Activated T-helper 17 cell treated with anti-CD3 and anti-CD28 coated beads, Interleukin-2, amount 50 U/mL, for 72 hours (primary cell): ENCODE data around the gene TMSB4X. TPM values are rescaled to one million over a fixed set of nuclear protein-coding genes. Genes with fewer than 3 reads are reported as not detected.
"Not testable (repeated sequence)": the region's sequence is repeated elsewhere in the genome, so short reads cannot be mapped to it uniquely, and the experiment has no call there.

ENCODE experiments used
- ATAC-seq: fragments of 150-1000 bp; cut with Tn5 transposase; replicated peaks from 2 replicates; pipeline ENCODE4 v1.10.0; 2021; ENCODE audit warnings: mild to moderate bottlenecking, moderate library complexity
- H3K27ac Mint-ChIP-seq: one replicate; pipeline ENCODE4 v1.8.0; 2022; ENCODE audit warnings: mixed read lengths
- H3K27me3 Mint-ChIP-seq: one replicate; pipeline ENCODE4 v1.8.0; 2022; ENCODE audit warnings: mixed read lengths
- H3K36me3 Mint-ChIP-seq: one replicate; pipeline ENCODE4 v1.8.0; 2022; ENCODE audit warnings: low read depth, mild to moderate bottlenecking, mixed read lengths
- H3K4me1 Mint-ChIP-seq: one replicate; pipeline ENCODE4 v1.8.0; 2022; ENCODE audit warnings: mixed read lengths
- H3K4me3 Mint-ChIP-seq: one replicate; pipeline ENCODE4 v1.8.0; 2022; ENCODE audit warnings: mild to moderate bottlenecking, mixed read lengths
- H3K9me3 Mint-ChIP-seq: one replicate; pipeline ENCODE4 v1.8.0; 2022; ENCODE audit warnings: mixed read lengths
- total RNA-seq, 2 donors: library from RNA; stranded (reverse); gene quantifications; one replicate each; pipeline ENCODE4 v1.2.3, GENCODE V29; 2022

TMSB4X gene
- total RNA-seq = 1,000 to 10,000 TPM; 6,631 to 7,873 TPM

DNA sequence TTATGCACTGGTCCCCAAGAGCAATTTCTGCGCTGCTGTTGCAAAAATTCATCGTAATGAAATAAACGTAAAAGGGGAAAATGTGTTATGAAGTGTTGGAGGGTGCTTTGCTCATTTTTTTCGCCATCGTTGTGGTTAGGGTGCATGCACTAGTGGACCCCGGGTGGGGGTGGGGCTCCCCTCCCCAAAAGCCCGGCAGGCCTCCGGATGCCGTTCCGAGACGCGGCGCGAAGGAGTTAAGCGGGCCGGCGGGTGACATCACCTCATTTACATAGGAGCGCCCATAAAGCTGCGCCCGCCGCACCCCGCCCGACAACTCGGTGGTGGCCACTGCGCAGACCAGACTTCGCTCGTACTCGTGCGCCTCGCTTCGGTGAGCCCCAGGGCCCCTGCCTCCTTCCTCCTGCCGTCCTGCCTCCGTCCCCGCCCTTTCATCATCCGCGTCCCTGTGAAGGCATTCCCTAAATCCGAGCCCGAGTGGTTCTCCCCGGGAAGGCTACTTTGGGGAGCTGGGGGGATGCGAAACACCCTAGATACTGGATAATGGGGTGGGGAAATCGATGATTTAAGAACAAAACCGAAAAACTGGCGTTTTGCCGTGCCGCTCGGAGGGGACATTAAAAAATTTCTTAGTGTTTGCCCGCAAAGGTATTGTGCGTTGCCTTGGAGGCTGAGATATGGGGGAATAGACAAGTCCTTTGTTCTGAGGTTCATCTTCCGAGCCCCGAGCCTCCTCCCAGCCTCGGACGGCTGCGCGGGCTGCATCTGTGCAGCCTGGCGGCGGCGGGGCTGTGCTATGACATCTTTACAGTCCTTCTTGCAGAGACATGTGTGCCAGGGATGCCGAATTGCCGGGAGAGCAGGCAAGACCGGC lies at the start of gene TMSB4X:
Gene TMSB4X (plus strand): TSS at position 315 of the 874 bp plus-strand sequence.
- H3K36me3 Mint-ChIP-seq = peaks cover 78% of the 10 kb centered on the region
- peak; percentile 59 for ATAC-seq

DNA sequence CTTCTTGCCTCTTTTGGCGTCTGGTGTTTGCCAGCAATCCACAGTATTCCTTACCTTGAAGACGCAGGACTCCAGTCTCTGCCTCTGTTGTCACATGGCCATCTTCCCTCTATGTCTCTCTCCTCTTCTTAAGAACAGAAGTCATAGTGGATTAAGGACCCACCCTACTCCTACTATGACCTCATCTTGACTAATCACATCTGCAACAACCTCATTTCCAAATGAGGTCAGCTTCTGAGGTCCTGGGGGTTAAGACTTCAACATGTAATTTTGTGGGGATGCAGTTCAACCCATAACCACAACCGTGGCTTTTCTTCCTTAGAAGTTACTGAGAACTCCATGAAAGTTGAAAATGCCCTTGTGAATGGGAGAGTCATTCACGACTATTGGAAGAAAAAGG lies 45.2 kb upstream of the TMSB4X start:
- Mint-ChIP-seq H3K4me3 (no peak overlapping the region), H3K4me1 (no peaks in the 10 kb centered on the region), H3K27me3 (no peaks in the 10 kb centered on the region), H3K36me3 (no peaks in the 10 kb centered on the region), H3K27ac (no peak overlapping the region), H3K9me3 (no peaks in the 10 kb centered on the region)
- ATAC-seq = peak; percentile 65

More for the DNA sequence above, at the start of gene TMSB4X:
- Mint-ChIP-seq H3K4me3 (peak within 1 kb of the TSS; percentile 98), H3K4me1 (peaks cover 6% of the 10 kb centered on the region), H3K27ac (peak within 1 kb of the TSS; percentile 96), H3K9me3 (no peaks in the 10 kb centered on the region), H3K27me3 (no peaks in the 10 kb centered on the region)

DNA sequence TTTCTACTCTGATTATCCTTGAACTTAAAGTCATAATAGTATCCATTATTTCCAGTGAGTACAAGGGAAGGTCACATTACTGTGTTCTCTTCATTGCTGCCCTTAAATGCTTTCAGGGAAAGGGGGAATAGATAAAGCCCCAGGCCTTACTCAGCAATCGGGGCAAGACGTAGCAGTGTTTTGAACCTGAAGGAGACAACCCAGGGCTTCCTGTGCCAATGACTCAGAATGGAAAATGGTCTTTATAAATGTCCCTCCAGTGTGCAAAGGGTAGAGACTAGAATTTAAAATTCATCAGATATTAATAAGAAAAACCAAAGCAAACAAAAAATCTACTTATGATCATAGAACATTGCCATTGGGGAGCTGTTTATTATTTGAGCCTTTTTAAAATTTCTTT lies 44.8 kb upstream of the TMSB4X start:
- no peaks in the 10 kb centered on the region for H3K27me3 Mint-ChIP-seq
- no peaks in the 10 kb centered on the region for H3K4me1 Mint-ChIP-seq
- H3K9me3 Mint-ChIP-seq = no peaks in the 10 kb centered on the region
- no peak overlapping the region for H3K4me3 Mint-ChIP-seq
- peak; percentile 48 for ATAC-seq
- no peaks in the 10 kb centered on the region for H3K36me3 Mint-ChIP-seq
- H3K27ac Mint-ChIP-seq = no peak overlapping the region

DNA sequence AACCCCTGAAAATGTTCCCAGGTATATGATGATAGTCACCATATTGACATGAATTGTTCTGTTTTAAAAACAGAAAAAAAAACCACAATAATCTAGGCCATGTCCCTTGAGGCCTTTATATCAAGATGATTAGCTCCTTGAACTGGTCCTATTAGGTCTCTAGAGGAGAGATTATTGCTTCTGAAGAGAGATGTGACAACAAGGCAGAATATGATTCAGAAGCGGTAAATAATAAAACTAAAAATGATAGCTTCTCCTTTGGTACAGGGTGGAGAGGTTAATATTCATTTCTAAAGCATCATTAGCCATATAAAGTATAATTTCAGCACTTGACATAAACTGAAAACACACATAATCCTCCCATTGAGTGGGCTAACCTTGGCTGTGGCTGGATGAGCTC lies 42.7 kb upstream of the TMSB4X start:
- Mint-ChIP-seq H3K27me3 (no peaks in the 10 kb centered on the region), H3K4me3 (no peak overlapping the region), H3K27ac (no peak overlapping the region), H3K9me3 (no peaks in the 10 kb centered on the region), H3K36me3 (no peaks in the 10 kb centered on the region), H3K4me1 (no peaks in the 10 kb centered on the region)
- ATAC-seq = no peak

DNA sequence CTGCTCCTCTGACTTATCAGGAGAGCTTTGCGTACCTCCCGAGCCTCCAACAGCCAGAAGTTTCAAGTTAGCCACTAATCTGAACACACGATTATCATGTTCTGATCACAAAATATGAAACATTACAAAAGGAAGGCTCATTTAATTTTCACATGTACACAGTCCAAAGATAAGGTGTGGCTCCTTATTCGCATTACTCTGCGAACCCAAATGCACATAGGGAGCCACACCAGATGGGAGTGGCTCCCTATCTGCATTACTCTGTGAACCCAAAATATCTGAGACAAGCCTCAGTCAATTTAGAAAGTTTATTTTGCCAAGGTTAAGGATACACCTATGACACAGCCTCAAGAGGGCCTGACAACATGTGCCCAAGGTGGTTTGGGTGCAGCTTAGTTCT lies 40.1 kb upstream of the TMSB4X start:
- H3K27me3 Mint-ChIP-seq = no peaks in the 10 kb centered on the region
- no peak for ATAC-seq
- no peaks in the 10 kb centered on the region for H3K36me3 Mint-ChIP-seq
- no peaks in the 10 kb centered on the region for H3K4me1 Mint-ChIP-seq
- no peak overlapping the region for H3K4me3 Mint-ChIP-seq
- H3K9me3 Mint-ChIP-seq = no peaks in the 10 kb centered on the region
- no peak overlapping the region for H3K27ac Mint-ChIP-seq

GRCh38 chrX:12936947-12937346 lies 38.0 kb upstream of the TMSB4X start:
- ATAC-seq = no peak
- H3K27ac Mint-ChIP-seq = no peak overlapping the region

GRCh38 chrX:12940471-12940870 lies 34.4 kb upstream of the TMSB4X start:
- not testable (repeated sequence) for H3K4me3 Mint-ChIP-seq, H3K9me3 Mint-ChIP-seq, ATAC-seq, H3K4me1 Mint-ChIP-seq, H3K27me3 Mint-ChIP-seq, H3K36me3 Mint-ChIP-seq, H3K27ac Mint-ChIP-seq

More at GRCh38 chrX:12936947-12937346, 38.0 kb upstream of the TMSB4X start:
- Mint-ChIP-seq H3K36me3 (no peaks in the 10 kb centered on the region), H3K4me3 (no peak overlapping the region), H3K9me3 (no peaks in the 10 kb centered on the region), H3K27me3 (no peaks in the 10 kb centered on the region), H3K4me1 (no peaks in the 10 kb centered on the region)

- not testable (repeated sequence) for H3K4me1 Mint-ChIP-seq
Observed at GRCh38 chrX:12943592-12943991, 31.3 kb upstream of the TMSB4X start.

GRCh38 chrX:12944452-12944851 lies 30.5 kb upstream of the TMSB4X start:
- not testable (repeated sequence) for H3K4me3 Mint-ChIP-seq

More at GRCh38 chrX:12943592-12943991, 31.3 kb upstream of the TMSB4X start:
- not testable (repeated sequence) for H3K4me3 Mint-ChIP-seq, H3K36me3 Mint-ChIP-seq, H3K27me3 Mint-ChIP-seq, ATAC-seq, H3K27ac Mint-ChIP-seq, H3K9me3 Mint-ChIP-seq

DNA sequence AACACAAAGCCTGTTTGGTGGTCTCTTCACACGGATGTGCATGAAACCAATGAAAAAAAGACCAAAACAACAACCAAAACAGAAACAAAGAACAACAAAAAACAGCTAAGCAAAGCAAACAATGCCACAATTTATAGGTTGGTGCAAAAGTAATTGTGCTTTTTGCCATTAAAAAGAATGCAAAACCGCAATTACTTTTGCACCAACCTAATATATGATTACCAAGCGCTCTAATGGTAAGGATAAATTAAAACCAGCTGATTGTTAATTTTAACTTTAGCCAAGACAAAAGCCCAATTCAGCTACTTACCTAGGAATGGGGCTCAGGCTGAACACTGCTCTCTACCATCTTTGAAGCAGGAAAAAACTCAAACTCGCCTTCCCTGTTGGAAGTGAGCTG lies 29.4 kb upstream of the TMSB4X start:
- H3K4me1 Mint-ChIP-seq = peaks cover 16% of the 10 kb centered on the region
- no peak for ATAC-seq
- no peak overlapping the region for H3K27ac Mint-ChIP-seq
- H3K4me3 Mint-ChIP-seq = no peak overlapping the region
- H3K36me3 Mint-ChIP-seq = peaks cover 5% of the 10 kb centered on the region
- no peaks in the 10 kb centered on the region for H3K27me3 Mint-ChIP-seq
- H3K9me3 Mint-ChIP-seq = no peaks in the 10 kb centered on the region

More at GRCh38 chrX:12944452-12944851, 30.5 kb upstream of the TMSB4X start:
- H3K27me3 Mint-ChIP-seq, ATAC-seq, H3K9me3 Mint-ChIP-seq, H3K27ac Mint-ChIP-seq, H3K4me1 Mint-ChIP-seq, H3K36me3 Mint-ChIP-seq: not testable (repeated sequence)

- peak overlapping the region; percentile 99 for H3K27ac Mint-ChIP-seq
- H3K9me3 Mint-ChIP-seq = no peaks in the 10 kb centered on the region
- H3K27me3 Mint-ChIP-seq = no peaks in the 10 kb centered on the region
- H3K36me3 Mint-ChIP-seq = peaks cover 11% of the 10 kb centered on the region
- ATAC-seq = no peak
- peaks cover 23% of the 10 kb centered on the region for H3K4me1 Mint-ChIP-seq
- peak overlapping the region; percentile 97 for H3K4me3 Mint-ChIP-seq
Observed at GRCh38 chrX:12946406-12946805, 28.5 kb upstream of the TMSB4X start.

GRCh38 chrX:12946838-12947544 lies 27.9 kb upstream of the TMSB4X start:
- peak; percentile 10 for ATAC-seq
- Mint-ChIP-seq H3K27me3 (no peaks in the 10 kb centered on the region), H3K4me3 (peak overlapping the region; percentile 97), H3K36me3 (peaks cover 11% of the 10 kb centered on the region), H3K4me1 (peaks cover 23% of the 10 kb centered on the region), H3K9me3 (no peaks in the 10 kb centered on the region), H3K27ac (peak overlapping the region; percentile 99)

DNA sequence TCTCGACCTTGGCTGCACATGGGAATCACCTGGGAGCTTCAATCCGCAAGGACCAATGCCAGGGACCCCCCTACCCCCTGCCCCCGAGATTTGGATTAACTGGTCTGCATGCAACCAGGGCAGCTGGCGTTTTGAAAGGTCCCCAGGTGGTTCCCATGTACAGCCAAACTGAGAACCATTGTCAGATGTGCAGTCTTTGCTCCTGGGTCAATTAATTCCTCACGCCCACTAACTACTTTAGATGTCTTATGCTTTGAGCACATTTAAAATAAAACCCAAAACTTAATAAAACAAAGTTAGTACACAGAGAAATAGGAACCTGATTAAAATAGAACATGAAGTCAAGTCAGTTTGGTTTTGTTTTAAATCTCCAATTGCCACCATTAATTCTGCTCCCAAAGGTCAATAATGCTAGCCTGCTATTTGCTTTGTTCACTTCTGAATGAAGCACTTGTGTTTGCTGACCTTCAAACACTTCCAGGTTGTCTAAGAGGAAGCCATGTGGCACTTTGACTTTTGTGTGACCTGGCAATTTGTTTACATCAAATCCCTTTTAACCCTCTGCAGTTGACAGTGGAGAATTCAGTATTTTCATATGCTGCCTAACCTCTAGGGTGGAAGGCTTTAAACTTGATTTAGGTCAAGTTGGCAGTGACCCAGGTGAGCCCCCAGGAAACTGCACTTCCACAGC lies 27.2 kb upstream of the TMSB4X start:
- Mint-ChIP-seq H3K36me3 (peaks cover 16% of the 10 kb centered on the region), H3K9me3 (no peaks in the 10 kb centered on the region), H3K27me3 (no peaks in the 10 kb centered on the region), H3K4me1 (peaks cover 23% of the 10 kb centered on the region), H3K27ac (peak overlapping the region; percentile 99), H3K4me3 (peak overlapping the region; percentile 97)
- no peak for ATAC-seq

GRCh38 chrX:12948495-12948894 lies 26.4 kb upstream of the TMSB4X start:
- no peak for ATAC-seq
- peak overlapping the region; percentile 99 for H3K27ac Mint-ChIP-seq
- H3K9me3 Mint-ChIP-seq = no peaks in the 10 kb centered on the region
- H3K4me3 Mint-ChIP-seq = peak overlapping the region; percentile 97
- no peaks in the 10 kb centered on the region for H3K27me3 Mint-ChIP-seq
- H3K4me1 Mint-ChIP-seq = peaks cover 23% of the 10 kb centered on the region
- H3K36me3 Mint-ChIP-seq = peaks cover 16% of the 10 kb centered on the region
